NCI-H2171 (cell line): ENCODE measurements around the gene TRMT2B.
"Not testable (repeated sequence)": the region's sequence is repeated elsewhere in the genome, so short reads cannot be mapped to it uniquely, and the experiment has no call there.

Experiments used
- DNase-seq: peaks from one replicate; lab custom pipeline; 2025; lab: John Stamatoyannopoulos, UW

Gene TRMT2B

DNA sequence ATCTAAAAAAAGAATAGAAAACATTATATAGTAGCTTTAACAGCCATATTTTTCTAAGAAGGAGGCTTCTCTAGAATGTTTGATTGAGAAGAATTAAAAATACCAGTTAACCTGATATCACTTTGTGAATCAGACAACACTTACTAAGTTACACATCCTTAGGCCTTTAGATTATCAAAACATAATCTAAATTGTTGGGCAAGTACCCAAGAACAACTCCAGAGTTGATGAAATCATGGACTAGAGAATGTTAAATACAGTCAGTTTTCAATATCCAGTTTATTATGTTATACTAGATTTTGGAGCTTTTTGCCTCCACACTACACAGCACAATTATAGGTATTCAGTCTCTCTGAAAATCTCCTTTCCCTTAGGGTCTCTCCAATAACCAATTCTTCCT lies 42.8 kb downstream of the TRMT2B start:
- no peak for DNase-seq

DNA sequence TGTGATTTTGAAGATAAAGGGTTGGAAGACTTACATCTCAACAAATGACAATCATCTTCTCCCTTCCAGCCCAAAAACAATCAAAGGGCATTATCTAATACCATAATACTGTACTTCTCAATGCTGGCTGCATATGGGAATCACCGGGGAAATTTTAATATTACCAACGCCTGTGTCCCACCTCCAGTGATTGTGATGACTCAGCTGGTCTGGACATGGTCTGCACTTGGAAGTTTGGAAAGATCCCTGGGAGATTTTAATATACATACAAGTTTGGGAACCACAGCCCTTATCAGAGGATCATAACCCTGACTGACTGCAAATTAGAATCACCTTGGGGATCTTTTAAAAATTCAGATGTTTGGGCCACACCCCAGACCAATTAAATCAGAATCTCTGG lies 52.5 kb downstream of the TRMT2B start:
- DNase-seq = no peak

DNA sequence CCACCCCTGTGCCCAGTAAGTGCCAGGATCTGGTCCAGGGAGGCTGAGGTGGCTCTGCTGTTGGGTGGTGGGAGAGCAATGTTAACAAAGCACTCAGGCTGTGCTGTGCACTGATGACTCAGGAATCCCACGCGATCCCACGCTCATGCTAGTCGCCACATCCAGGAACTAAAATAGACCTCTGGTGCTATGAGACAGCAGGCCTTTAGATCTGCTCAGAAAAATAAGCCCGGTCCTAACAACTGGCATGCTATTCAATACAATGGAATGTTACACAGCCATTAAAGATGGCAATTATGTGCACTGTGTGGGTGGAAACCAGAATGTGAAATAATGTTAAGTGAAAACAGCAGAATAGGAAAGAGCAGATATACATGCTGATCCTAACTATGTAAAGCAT lies 56.4 kb downstream of the TRMT2B start:
- no peak for DNase-seq

DNA sequence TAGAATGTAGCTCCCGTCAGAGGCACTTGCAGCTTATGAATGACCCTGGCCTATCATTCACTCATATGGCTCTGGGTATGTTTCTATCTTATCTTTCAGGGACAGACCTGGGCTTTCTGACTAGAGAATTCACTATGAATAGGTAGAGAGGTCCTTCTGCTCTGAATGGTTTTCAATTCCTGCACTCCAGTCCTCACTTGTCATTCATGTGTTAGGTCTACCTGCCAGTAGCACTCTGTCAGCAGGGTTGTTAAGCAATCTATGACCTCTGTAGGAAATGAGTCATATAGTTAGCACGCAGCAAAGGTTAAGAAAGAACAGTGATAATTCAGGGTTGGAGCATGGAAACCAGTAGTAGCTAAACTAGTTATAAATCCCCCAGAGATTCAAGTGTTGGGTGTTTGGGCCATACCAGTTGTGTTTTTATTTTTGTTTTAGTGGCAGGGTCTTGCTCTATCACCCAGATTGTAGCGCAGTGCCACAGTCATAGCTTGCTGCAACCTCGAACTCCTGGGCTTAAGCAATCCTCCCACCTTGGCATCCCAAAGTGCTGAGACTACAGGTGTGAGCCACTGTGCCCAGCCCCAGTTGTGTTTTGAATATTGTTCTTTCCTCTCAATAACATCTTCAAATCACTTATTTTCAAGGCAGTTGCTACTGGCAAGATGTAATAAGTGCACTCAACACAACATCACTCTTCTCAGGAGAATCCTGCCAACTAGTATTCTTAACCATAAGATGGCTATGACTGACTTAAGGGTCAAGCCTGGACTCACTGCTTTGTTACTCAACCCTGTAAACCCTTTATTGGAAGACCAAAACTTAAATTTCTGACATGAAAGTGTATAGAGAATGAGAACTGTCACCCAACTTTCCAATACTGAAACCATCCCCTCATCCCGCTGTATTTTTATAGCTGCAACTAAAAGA lies 57.3 kb downstream of the TRMT2B start:
- DNase-seq = no peak

- DNase-seq = no peak
Observed at GRCh38 chrX:100990139-100990538, 61.8 kb downstream of the TRMT2B start.

GRCh38 chrX:100984818-100985217 lies 67.1 kb downstream of the TRMT2B start:
- no peak for DNase-seq

DNA sequence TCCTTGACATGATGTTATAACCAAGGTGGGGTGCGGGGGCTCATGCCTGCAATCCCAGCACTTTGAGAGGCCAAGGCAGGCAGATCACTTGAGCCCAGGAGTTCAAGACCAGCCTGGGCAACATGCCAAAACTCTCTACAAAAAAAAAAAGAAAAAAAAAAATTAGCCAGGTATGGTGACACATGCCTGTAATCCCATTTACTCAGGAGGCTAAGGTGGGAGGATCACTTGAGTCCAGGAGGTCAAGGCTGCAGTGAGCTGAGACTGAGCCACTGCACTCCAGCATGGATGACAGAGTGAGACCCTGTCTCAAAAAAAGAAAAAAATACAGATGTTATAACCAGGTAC lies 70.4 kb downstream of the TRMT2B start:
- not testable (repeated sequence) for DNase-seq

DNA sequence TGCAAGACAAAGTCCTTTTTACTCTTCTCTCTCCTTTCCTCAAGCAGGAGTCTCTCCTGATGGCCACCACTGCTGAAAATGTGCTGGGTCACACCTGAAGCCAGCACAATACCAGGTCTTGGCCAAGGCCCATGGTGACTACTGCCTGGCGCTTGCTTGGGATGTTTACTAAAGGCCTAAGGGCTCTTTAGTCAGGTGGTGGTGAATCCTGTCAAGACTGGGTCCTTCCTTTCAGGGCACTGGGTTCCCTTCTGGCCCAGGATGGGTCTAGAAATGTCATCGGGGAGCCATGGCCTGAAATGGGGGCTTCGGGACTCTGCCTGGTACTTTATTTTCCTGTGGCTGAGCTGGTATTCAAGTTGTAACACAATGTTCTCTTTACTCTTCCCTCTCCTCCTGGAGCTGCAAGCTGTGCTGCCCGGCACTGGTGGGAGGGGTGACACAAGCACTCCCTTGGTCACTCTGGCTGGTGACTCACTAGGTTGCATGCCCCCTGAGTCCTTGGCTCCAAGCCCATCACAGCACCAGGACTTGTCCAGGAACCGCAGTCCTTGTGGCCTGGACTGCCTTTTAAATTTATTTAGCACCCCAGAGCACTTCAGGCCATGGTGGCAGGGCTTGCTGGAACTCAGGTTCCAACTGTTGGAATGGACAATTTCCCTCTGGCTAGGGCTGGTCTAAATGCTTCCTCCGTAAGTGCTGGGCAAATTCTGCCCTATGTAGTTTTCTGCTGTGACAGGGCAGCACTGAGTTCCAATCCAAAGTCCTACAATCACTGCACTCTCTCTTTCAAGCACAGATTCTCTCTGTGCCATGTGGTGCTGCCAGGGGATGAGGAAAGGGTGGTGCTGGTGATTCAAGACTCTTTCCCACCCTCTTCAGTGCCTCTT lies 71.1 kb downstream of the TRMT2B start:
- DNase-seq = no peak

GRCh38 chrX:100979881-100980607 lies 71.9 kb downstream of the TRMT2B start:
- DNase-seq = no peak

GRCh38 chrX:100976211-100976610 lies 75.7 kb downstream of the TRMT2B start:
- DNase-seq = no peak

DNA sequence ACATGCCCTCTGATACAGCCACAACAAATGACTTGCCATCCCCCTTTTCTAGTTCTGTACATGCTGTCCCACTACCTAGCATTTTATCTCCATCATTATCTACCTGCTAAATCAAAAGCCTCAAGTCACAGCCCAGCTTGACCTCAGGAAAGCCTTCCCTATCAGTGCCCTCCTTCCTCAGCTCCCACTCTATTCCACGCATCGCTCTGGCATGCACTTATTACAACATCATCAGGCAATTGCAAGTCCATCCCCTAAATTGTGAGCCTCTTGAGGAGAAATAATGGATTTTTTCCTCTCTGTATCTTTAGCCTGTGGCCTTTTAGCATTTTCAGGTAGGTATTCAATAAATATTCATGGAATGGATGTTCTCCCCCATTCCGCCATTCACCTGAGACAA lies 76.7 kb downstream of the TRMT2B start:
- no peak for DNase-seq

DNA sequence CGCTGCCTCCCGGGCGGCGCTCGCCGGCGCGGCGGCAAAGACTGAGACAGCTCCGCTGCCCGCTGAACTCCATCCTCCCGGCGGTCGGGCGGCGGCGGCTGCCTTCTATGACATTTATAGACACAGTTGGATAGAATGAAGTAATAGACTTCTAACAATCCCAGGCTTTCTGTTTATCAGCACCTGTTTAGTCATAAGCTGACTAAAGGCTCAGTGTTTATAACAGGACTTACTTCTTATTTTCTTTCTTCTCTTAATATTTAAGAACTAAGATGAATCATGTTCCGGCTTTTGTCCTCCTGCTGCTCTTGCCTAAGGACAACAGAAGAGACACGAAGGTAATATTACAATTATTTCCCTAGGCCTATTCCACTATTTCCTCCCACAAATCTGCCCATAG lies 78.5 kb downstream of the TRMT2B start:
- DNase-seq = no peak

- DNase-seq = no peak
Observed at GRCh38 chrX:100969936-100970335, 82.0 kb downstream of the TRMT2B start.

GRCh38 chrX:100969408-100969807 lies 82.5 kb downstream of the TRMT2B start, which contains the start of gene ARL13A:
TSS of gene ARL13A (plus strand) at chrX:100969708. CDS start at chrX:100973690, 3,982 bp downstream.
- no peak for DNase-seq

- no peak for DNase-seq
Observed at GRCh38 chrX:100964362-100964761, 87.5 kb downstream of the TRMT2B start.

- no peak for DNase-seq
Observed at GRCh38 chrX:100962811-100963210, 89.1 kb downstream of the TRMT2B start.
